HepG2 (cell line): ENCODE results near the gene BCO2. TPM values are rescaled to one million over a fixed set of nuclear protein-coding genes. Genes with fewer than 3 reads are reported as not detected.

Experiments used
- CC2D1A ChIP-seq: sonication (generic); formaldehyde crosslinking; IDR thresholded peaks from 2 replicates; pipeline ENCODE4 v1.8.1; 2023; ENCODE audit warnings: mild to moderate bottlenecking, missing genetic modification reagents
- HNRNPUL1 ChIP-seq: fragments of 200-400 bp; formaldehyde crosslinking; IDR thresholded peaks from 2 replicates; pipeline ENCODE4 v1.6.1; 2017; ENCODE audit warnings: low read depth, mild to moderate bottlenecking, low read length, moderate library complexity
- HOXA7 ChIP-seq: sonication (generic); formaldehyde crosslinking; IDR thresholded peaks from 2 replicates; pipeline ENCODE4 v1.8.1; 2022; ENCODE audit warnings: mild to moderate bottlenecking, missing genetic modification reagents, moderate library complexity
- NR2F1 ChIP-seq, 2 experiments: fragments of 450-650 bp in 1 of 2; formaldehyde crosslinking in 1 of 2; IDR thresholded peaks; 2 replicates each; pipeline versions ENCODE4 v1.5.0 to v1.6.1; 2016 to 2020; ENCODE audit warnings: mild to moderate bottlenecking in 1 of 2, missing compliant biosample characterization in 1 of 2, missing genetic modification reagents in 1 of 2, moderate library complexity in 1 of 2
- U2AF2 ChIP-seq: fragments of 200-400 bp; formaldehyde crosslinking; IDR thresholded peaks from 2 replicates; pipeline ENCODE4 v1.6.1; 2017; ENCODE audit warnings: low read depth, mild to moderate bottlenecking, low read length
- ZNF441 ChIP-seq: sonication (generic); formaldehyde crosslinking; IDR thresholded peaks from 2 replicates; pipeline ENCODE4 v1.7.0; 2021; ENCODE audit warnings: missing genetic modification reagents, borderline replicate concordance
- ZNF644 ChIP-seq: IDR thresholded peaks from 2 replicates; pipeline ENCODE4 v1.6.1; 2016; ENCODE audit warnings: low read depth
- polyA plus RNA-seq, 8 experiments: library from polyadenylated mRNA; depleted of rRNA in 3 of 8; stranded (reverse) in 7 of 8; unstranded in 1 of 8; fragments of >200 nt; fragmentation: Illumina TruSeq in 4 of 8; extraction: Trizol in 4 of 8; gene quantifications; 2 replicates each; pipeline versions ENCODE4 v1.2.1 to v1.2.3, GENCODE V29; 2011 to 2016; ENCODE audit warnings: low read depth in 4 of 8, missing spikeins in 1 of 8, mixed read lengths in 1 of 8; ENCODE audit not compliant: insufficient read depth in 1 of 8
- total RNA-seq, 5 experiments: library from RNA; depleted of rRNA; stranded (reverse); fragments of >200 nt; fragmentation: Illumina TruSeq; extraction: Trizol; gene quantifications; 2 replicates each; pipeline ENCODE4 v1.2.3, GENCODE V29; 2016; ENCODE audit warnings: low read depth in 1 of 5
- TF ChIP-seq, protein P1 (sequence below): sonication (generic); formaldehyde crosslinking; IDR thresholded peaks from 2 replicates; pipeline ENCODE4 v1.5.1; 2020; ENCODE audit warnings: mild to moderate bottlenecking, missing genetic modification reagents, moderate library complexity
- TF ChIP-seq, protein P2 (sequence below): sonication (generic); formaldehyde crosslinking; IDR thresholded peaks from 2 replicates; pipeline ENCODE4 v1.4.0; 2020; ENCODE audit warnings: missing genetic modification reagents
- TF ChIP-seq, protein P3 (sequence below): sonication (generic); formaldehyde crosslinking; IDR thresholded peaks from 2 replicates; pipeline ENCODE4 v1.5.0; 2020; ENCODE audit warnings: mild to moderate bottlenecking, missing genetic modification reagents

Gene BCO2
- total and polyA plus RNA-seq, 2 of the 13 experiments (the other 11 are each of a cell fraction or from before 2014, with no cell fraction given), result 0.38 to 0.58 TPM

DNA sequence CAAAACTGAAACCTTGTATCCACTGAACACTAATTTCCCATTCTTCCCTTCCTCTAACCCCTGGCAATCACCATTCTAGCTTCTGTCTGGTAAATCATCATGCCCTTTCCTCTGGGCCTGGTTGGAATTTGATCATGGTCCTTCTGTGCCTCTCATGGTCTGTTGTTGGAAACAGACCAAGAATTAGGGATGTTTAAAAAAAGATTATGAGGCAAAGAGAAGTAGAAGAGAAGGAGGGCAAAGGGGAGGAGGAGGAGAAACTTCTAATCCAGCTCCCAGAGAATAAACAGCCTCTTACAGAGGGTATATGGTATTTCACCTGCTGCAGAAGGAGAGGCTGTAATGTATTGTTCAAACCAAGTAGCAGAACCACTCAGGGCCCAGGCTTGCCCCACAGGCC lies 10.6 kb downstream of the BCO2 start (continued):
- TF ChIP-seq, protein P1, sequence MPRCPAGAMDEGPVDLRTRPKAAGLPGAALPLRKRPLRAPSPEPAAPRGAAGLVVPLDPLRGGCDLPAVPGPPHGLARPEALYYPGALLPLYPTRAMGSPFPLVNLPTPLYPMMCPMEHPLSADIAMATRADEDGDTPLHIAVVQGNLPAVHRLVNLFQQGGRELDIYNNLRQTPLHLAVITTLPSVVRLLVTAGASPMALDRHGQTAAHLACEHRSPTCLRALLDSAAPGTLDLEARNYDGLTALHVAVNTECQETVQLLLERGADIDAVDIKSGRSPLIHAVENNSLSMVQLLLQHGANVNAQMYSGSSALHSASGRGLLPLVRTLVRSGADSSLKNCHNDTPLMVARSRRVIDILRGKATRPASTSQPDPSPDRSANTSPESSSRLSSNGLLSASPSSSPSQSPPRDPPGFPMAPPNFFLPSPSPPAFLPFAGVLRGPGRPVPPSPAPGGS (CRISPR knock-in tag), result no peak
- no peak for TF ChIP-seq HOXA7
- no peak for TF ChIP-seq ZNF441 (CRISPR knock-in tag)
- no peak for TF ChIP-seq NR2F1 (CRISPR knock-in tag; IDR thresholded peaks at IDR 0.05)
- no peak for TF ChIP-seq U2AF2
- TF ChIP-seq, protein P2, sequence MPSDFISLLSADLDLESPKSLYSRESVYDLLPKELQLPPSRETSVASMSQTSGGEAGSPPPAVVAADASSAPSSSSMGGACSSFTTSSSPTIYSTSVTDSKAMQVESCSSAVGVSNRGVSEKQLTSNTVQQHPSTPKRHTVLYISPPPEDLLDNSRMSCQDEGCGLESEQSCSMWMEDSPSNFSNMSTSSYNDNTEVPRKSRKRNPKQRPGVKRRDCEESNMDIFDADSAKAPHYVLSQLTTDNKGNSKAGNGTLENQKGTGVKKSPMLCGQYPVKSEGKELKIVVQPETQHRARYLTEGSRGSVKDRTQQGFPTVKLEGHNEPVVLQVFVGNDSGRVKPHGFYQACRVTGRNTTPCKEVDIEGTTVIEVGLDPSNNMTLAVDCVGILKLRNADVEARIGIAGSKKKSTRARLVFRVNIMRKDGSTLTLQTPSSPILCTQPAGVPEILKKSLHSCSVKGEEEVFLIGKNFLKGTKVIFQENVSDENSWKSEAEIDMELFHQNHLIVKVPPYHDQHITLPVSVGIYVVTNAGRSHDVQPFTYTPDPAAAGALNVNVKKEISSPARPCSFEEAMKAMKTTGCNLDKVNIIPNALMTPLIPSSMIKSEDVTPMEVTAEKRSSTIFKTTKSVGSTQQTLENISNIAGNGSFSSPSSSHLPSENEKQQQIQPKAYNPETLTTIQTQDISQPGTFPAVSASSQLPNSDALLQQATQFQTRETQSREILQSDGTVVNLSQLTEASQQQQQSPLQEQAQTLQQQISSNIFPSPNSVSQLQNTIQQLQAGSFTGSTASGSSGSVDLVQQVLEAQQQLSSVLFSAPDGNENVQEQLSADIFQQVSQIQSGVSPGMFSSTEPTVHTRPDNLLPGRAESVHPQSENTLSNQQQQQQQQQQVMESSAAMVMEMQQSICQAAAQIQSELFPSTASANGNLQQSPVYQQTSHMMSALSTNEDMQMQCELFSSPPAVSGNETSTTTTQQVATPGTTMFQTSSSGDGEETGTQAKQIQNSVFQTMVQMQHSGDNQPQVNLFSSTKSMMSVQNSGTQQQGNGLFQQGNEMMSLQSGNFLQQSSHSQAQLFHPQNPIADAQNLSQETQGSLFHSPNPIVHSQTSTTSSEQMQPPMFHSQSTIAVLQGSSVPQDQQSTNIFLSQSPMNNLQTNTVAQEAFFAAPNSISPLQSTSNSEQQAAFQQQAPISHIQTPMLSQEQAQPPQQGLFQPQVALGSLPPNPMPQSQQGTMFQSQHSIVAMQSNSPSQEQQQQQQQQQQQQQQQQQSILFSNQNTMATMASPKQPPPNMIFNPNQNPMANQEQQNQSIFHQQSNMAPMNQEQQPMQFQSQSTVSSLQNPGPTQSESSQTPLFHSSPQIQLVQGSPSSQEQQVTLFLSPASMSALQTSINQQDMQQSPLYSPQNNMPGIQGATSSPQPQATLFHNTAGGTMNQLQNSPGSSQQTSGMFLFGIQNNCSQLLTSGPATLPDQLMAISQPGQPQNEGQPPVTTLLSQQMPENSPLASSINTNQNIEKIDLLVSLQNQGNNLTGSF (CRISPR knock-in tag), result no peak
- no peak for TF ChIP-seq CC2D1A (CRISPR knock-in tag)
- TF ChIP-seq, protein P3, sequence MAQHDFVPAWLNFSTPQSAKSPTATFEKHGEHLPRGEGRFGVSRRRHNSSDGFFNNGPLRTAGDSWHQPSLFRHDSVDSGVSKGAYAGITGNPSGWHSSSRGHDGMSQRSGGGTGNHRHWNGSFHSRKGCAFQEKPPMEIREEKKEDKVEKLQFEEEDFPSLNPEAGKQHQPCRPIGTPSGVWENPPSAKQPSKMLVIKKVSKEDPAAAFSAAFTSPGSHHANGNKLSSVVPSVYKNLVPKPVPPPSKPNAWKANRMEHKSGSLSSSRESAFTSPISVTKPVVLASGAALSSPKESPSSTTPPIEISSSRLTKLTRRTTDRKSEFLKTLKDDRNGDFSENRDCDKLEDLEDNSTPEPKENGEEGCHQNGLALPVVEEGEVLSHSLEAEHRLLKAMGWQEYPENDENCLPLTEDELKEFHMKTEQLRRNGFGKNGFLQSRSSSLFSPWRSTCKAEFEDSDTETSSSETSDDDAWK (CRISPR knock-in tag), result no peak
- no peak for TF ChIP-seq ZNF644 (CRISPR knock-in tag)
- TF ChIP-seq HNRNPUL1, result no peak
